HG03558 (cell line): ENCODE data around the gene SYNRG.

Source experiments
- ATAC-seq: cut with Tn5 transposase; IDR thresholded peaks from one replicate; pipeline ENCODE4 v1.9.1; 2021; ENCODE audit warnings: moderate number of reproducible peaks; ENCODE audit not compliant: unreplicated experiment; ENCODE audit errors: extremely low read depth

Gene SYNRG

GRCh38 chr17:37605081-37605480 lies 4.1 kb downstream of the SYNRG start:
- ATAC-seq = no peak

GRCh38 chr17:37604556-37604955 lies 4.7 kb downstream of the SYNRG start:
- ATAC-seq = no peak

- no peak for ATAC-seq
Observed at GRCh38 chr17:37598145-37598544, 11.1 kb downstream of the SYNRG start.

GRCh38 chr17:37592291-37592690 lies 16.9 kb downstream of the SYNRG start:
- no peak for ATAC-seq

GRCh38 chr17:37585066-37585465 lies 24.2 kb downstream of the SYNRG start:
- no peak for ATAC-seq

- ATAC-seq = no peak
Observed at GRCh38 chr17:37576281-37576680, 32.9 kb downstream of the SYNRG start.

GRCh38 chr17:37574427-37574826 lies 34.8 kb downstream of the SYNRG start:
- no peak for ATAC-seq

GRCh38 chr17:37571674-37572073 lies 37.5 kb downstream of the SYNRG start:
- ATAC-seq = no peak

- ATAC-seq = no peak
Observed at GRCh38 chr17:37570527-37571093, 38.6 kb downstream of the SYNRG start.

GRCh38 chr17:37568350-37569053 lies 40.7 kb downstream of the SYNRG start:
- no peak for ATAC-seq

- ATAC-seq = no peak
Observed at GRCh38 chr17:37567538-37567937, 41.7 kb downstream of the SYNRG start.

GRCh38 chr17:37567137-37567536 lies 42.1 kb downstream of the SYNRG start:
- no peak for ATAC-seq

- no peak for ATAC-seq
Observed at GRCh38 chr17:37564252-37564651, 45.0 kb downstream of the SYNRG start.

GRCh38 chr17:37562016-37562745 lies 47.0 kb downstream of the SYNRG start:
- no peak for ATAC-seq

GRCh38 chr17:37558299-37558698 lies 50.9 kb downstream of the SYNRG start:
- ATAC-seq = no peak

- no peak for ATAC-seq
Observed at GRCh38 chr17:37557482-37557881, 51.7 kb downstream of the SYNRG start.

- no peak for ATAC-seq
Observed at GRCh38 chr17:37555386-37555785, 53.8 kb downstream of the SYNRG start.

- no peak for ATAC-seq
Observed at GRCh38 chr17:37553401-37553966, 55.7 kb downstream of the SYNRG start.

GRCh38 chr17:37551788-37552187 lies 57.4 kb downstream of the SYNRG start:
- ATAC-seq = no peak

GRCh38 chr17:37547986-37548385 lies 61.2 kb downstream of the SYNRG start:
- no peak for ATAC-seq

- ATAC-seq = no peak
Observed at GRCh38 chr17:37546302-37546701, 62.9 kb downstream of the SYNRG start.
